SKM-1 (cell line): ENCODE data around the gene ZNF44.
A peak's percentile ranks its signal among the peaks of the same experiment; 100 is the strongest.
"Not testable (repeated sequence)": the region's sequence is repeated elsewhere in the genome, so short reads cannot be mapped to it uniquely, and the experiment has no call there.

Experiments used
- DNase-seq: peaks from one replicate; lab custom pipeline; 2025; ENCODE audit not compliant: unreplicated experiment; lab: John Stamatoyannopoulos, UW

Gene ZNF44

GRCh38 chr19:12294249-12295158 is at the start of gene ZNF44:
Gene ZNF44 (minus strand): TSS chr19:12294883. CDS start chr19:12294694, 189 bp downstream.
- peak; percentile 99 for DNase-seq

- peak; percentile 94 for DNase-seq
Observed at GRCh38 chr19:12333162-12334159, 38.8 kb upstream of the ZNF44 start, which contains the start of gene ZNF563. Gene ZNF563 (minus strand): TSS chr19:12333633. CDS start chr19:12333482, 151 bp downstream.

- DNase-seq = no peak
Observed at GRCh38 chr19:12331211-12331941, 36.7 kb upstream of the ZNF44 start.

- DNase-seq = no peak
Observed at GRCh38 chr19:12330340-12330739, 35.7 kb upstream of the ZNF44 start.

- DNase-seq = no peak
Observed at GRCh38 chr19:12325690-12326089, 31.0 kb upstream of the ZNF44 start.

GRCh38 chr19:12318782-12319413 is 24.2 kb upstream of the ZNF44 start:
- no peak for DNase-seq

GRCh38 chr19:12314553-12314952 is 19.9 kb upstream of the ZNF44 start:
- DNase-seq = no peak

GRCh38 chr19:12308891-12309290 is 14.2 kb upstream of the ZNF44 start:
- DNase-seq = not testable (repeated sequence)

GRCh38 chr19:12295191-12295590 is 508 bp upstream of the ZNF44 start:
- DNase-seq = no peak

GRCh38 chr19:12293777-12294248 is 870 bp downstream of the ZNF44 start:
- DNase-seq = peak; percentile 17

- no peak for DNase-seq
Observed at GRCh38 chr19:12289790-12290065, 5.0 kb downstream of the ZNF44 start.

GRCh38 chr19:12287958-12288500 is 6.7 kb downstream of the ZNF44 start:
- no peak for DNase-seq

GRCh38 chr19:12284631-12285030 is 10.1 kb downstream of the ZNF44 start:
- no peak for DNase-seq

GRCh38 chr19:12284226-12284625 is 10.5 kb downstream of the ZNF44 start:
- DNase-seq = no peak

- DNase-seq = no peak
Observed at GRCh38 chr19:12278713-12279112, 16.0 kb downstream of the ZNF44 start.

- no peak for DNase-seq
Observed at GRCh38 chr19:12272980-12273901, 21.4 kb downstream of the ZNF44 start.

- DNase-seq = no peak
Observed at GRCh38 chr19:12272386-12272785, 22.3 kb downstream of the ZNF44 start.

- DNase-seq = no peak
Observed at GRCh38 chr19:12270854-12271253, 23.8 kb downstream of the ZNF44 start.
